Fibroblast of lung (primary cell): ENCODE measurements around the gene TFPI2.

Source experiments
- EZH2 ChIP-seq: IDR thresholded peaks from 2 replicates; pipeline ENCODE4 v1.5.1; 2012; ENCODE audit warnings: low read length, control low read depth, mild to moderate bottlenecking; ENCODE audit errors: missing control alignments
- TF ChIP-seq, protein P1 (sequence below), 2 donors: IDR thresholded peaks in 1 of 2; conservative IDR thresholded peaks in 1 of 2; 1 replicate in 1 of 2; 2 replicates in 1 of 2; pipeline ENCODE4 v1.5.1; 2011 to 2012; ENCODE audit warnings: low read length in 2 of 2, control low read depth in 1 of 2, inconsistent platforms in 1 of 2, low read depth in 1 of 2, mild to moderate bottlenecking in 1 of 2

- no peak for TF ChIP-seq EZH2
- TF ChIP-seq, protein P1, sequence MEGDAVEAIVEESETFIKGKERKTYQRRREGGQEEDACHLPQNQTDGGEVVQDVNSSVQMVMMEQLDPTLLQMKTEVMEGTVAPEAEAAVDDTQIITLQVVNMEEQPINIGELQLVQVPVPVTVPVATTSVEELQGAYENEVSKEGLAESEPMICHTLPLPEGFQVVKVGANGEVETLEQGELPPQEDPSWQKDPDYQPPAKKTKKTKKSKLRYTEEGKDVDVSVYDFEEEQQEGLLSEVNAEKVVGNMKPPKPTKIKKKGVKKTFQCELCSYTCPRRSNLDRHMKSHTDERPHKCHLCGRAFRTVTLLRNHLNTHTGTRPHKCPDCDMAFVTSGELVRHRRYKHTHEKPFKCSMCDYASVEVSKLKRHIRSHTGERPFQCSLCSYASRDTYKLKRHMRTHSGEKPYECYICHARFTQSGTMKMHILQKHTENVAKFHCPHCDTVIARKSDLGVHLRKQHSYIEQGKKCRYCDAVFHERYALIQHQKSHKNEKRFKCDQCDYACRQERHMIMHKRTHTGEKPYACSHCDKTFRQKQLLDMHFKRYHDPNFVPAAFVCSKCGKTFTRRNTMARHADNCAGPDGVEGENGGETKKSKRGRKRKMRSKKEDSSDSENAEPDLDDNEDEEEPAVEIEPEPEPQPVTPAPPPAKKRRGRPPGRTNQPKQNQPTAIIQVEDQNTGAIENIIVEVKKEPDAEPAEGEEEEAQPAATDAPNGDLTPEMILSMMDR (conservative IDR thresholded peaks at IDR 0.05 in 1 of 2, IDR thresholded peaks at IDR 0.05 in 1 of 2; ENCODE audit: low read depth in 1 of 2, low read length in 2 of 2), result no peak
These were observed 1.3 kb downstream of the TFPI2 start for GRCh38 chr7:93889261-93889660.
